Heart right ventricle (tissue), 16 donors: ENCODE results near the gene AP2A1. TPM values are rescaled to one million over a fixed set of nuclear protein-coding genes. Genes with fewer than 3 reads are reported as not detected.

Experiments
- ATAC-seq, 8 donors: fragments of 200-7000 bp; cut with Tn5 transposase; one replicate each; pipeline ENCODE4 v1.9.1; 2020; ENCODE audit warnings: mild to moderate bottlenecking in 8 of 8, moderate library complexity in 8 of 8, moderate number of reproducible peaks in 1 of 8
- DNase-seq, 2 donors: peaks; one replicate each; pipeline ENCODE4 v3.0.0-alpha.2; 2020
- H3K27ac ChIP-seq, 10 donors: fragments of 200-600 bp; sonication (generic) in 2 of 10; one replicate each; pipeline versions ENCODE4 v1.5.0 to v1.8.0; 2020 to 2022; ENCODE audit warnings: mild to moderate bottlenecking in 3 of 10
- H3K27me3 ChIP-seq, 7 donors: fragments of 200-600 bp; one replicate each; pipeline ENCODE4 v1.8.0; 2021 to 2022; ENCODE audit warnings: mild to moderate bottlenecking in 2 of 7
- H3K36me3 ChIP-seq, 9 donors: fragments of 200-600 bp; sonication (generic) in 1 of 9; one replicate each; pipeline versions ENCODE4 v1.5.0 to v1.8.0; 2020 to 2022; ENCODE audit warnings: mild to moderate bottlenecking in 2 of 9
- H3K4me1 ChIP-seq, 9 donors: fragments of 200-600 bp; sonication (generic) in 1 of 9; one replicate each; pipeline versions ENCODE4 v1.5.0 to v1.8.0; 2020 to 2022; ENCODE audit warnings: mild to moderate bottlenecking in 4 of 9
- H3K4me3 ChIP-seq, 10 donors: fragments of 200-600 bp; sonication (generic) in 2 of 10; one replicate each; pipeline versions ENCODE4 v1.5.0 to v1.8.0; 2020 to 2022; ENCODE audit warnings: mild to moderate bottlenecking in 7 of 10, moderate library complexity in 2 of 10
- H3K9me3 ChIP-seq, 11 donors: fragments of 200-600 bp in 10 of 11; sonication (generic) in 2 of 11; one replicate each; pipeline versions ENCODE4 v1.5.0 to v1.8.0; 2013 to 2022; ENCODE audit warnings: mild to moderate bottlenecking in 2 of 11, control low read depth in 1 of 11, moderate library complexity in 1 of 11
- WGBS, 2 donors: extraction: QIAGEN DNeasy Blood & Tissue Kit; methylation state at CpG; one replicate each; pipeline ENCODE4 v1.1.7; 2013; ENCODE audit warnings: inconsistent platforms in 1 of 2; 5-methylcytosine and 5-hydroxymethylcytosine counted together
- intact Hi-C, 10 donors: fragments of 100-400 bp; cut with DNase I; formaldehyde crosslinking; loops; one replicate each; pipeline versions ENCODE4 v1.11.1 to v1.14.2; 2022
- polyA plus RNA-seq, 2 donors: library from polyadenylated mRNA; stranded (reverse); fragments of 200-250 nt; gene quantifications; one replicate each; pipeline ENCODE4 v1.2.3, GENCODE V29; 2013
- total RNA-seq, 10 donors: library from RNA; stranded (reverse); fragmentation: NEBNext Ultra II Directional in 3 of 10; extraction: Animal tissue kit (Norgen Biotek cat#: 25700) in 3 of 10; gene quantifications; one replicate each; pipeline versions ENCODE4 v1.2.1 to v1.2.4, GENCODE V29; 2021 to 2023
- TF ChIP-seq, protein P1 (sequence below), 9 donors: fragments of 200-600 bp; sonication (generic) in 2 of 9; IDR thresholded peaks; one replicate each; pipeline versions ENCODE4 v1.5.0 to v1.8.0; 2021 to 2022; ENCODE audit warnings: antibody characterized with exemption in 9 of 9, mild to moderate bottlenecking in 5 of 9, moderate library complexity in 1 of 9
- donor health status: Arrhythmogenic right ventricular cardiomyopathy.
- donor health status: ischemic (EF 13 %, LVEDD 7.1; RV severe dilation, severe dysfunction).
- donor health status: healthy with polysubstance abuse.
- donor health status: DM: no; HTN: yes; CAD: no.
- donor health status: DM: no; HTN: no; CAD: no.
- donor health status: ischemic (EF 25% LVEDD 6.9; RV normal size, moderate dysfunction).
- donor health status: ischemic (EF 25% LVEDD 5.7; RV mildly dilated, moderate dysfunction).
- donor health status: healthy.
- donor health status: DM: yes; HTN: yes; CAD: no.
- donor health status: Ischemic cardiomyopathy.
- donor health status: ischemic (EF 35%, LVEDD 5.7; RV mildly dilated, moderate dysfunction).
- donor health status: nonischemic (EF 11% LVEDD 7.7; RV severe dilation, severe dysfunction).
- donor health status: DM: yes; HTN: yes; CAD: no.
- donor health status: PGD.
- donor health status: ischemic (EF 29% LVEDD 5.4; RV normal size, mild dysfunction).
- donor health status: nonischemic (EF 23%, LVEDD 6.1; RV moderate dilation, normal function).

Gene AP2A1
- total and polyA plus RNA-seq, 12 donors = 36.1 to 108 (median 62.6) TPM

DNA sequence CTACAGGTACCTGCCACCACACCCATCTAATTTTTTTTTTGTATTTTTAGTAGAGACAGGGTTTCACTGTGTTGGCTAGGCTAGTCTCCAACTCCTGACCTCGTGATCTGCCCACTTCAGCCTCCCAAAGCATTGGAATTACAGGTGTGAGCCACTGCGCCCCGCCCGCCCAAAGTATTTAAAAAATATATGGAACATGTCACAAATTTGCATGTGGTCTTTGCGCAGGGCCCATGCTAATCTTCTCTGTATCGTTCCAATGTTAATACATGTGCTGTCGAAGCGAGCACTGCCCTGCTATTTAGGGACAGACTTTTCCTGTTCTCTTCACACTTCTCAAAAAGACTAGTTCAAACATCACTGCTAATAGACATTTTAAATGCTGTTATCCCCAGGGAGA lies 2.5 kb upstream of the AP2A1 start:
- intact Hi-C loops = no loop called here
- ATAC-seq (no peak), DNase-seq (no peak)
- Histone ChIP-seq H3K4me1 (peaks cover 4 to 45% (median 30%) of the 10 kb centered on the region in 9 donors), H3K4me3 (no peak overlapping the region), H3K9me3 (no peaks in the 10 kb centered on the region), H3K27ac (peak overlapping the region in 4 of 10 donors; percentile 89 to 97 (median 92)), H3K36me3 (no peaks in the 10 kb centered on the region), H3K27me3 (no peaks in the 10 kb centered on the region)
- 93 to 95% methylated on average over 8 of the region's 8 CpGs for WGBS, 2 donors
- TF ChIP-seq, protein P1, sequence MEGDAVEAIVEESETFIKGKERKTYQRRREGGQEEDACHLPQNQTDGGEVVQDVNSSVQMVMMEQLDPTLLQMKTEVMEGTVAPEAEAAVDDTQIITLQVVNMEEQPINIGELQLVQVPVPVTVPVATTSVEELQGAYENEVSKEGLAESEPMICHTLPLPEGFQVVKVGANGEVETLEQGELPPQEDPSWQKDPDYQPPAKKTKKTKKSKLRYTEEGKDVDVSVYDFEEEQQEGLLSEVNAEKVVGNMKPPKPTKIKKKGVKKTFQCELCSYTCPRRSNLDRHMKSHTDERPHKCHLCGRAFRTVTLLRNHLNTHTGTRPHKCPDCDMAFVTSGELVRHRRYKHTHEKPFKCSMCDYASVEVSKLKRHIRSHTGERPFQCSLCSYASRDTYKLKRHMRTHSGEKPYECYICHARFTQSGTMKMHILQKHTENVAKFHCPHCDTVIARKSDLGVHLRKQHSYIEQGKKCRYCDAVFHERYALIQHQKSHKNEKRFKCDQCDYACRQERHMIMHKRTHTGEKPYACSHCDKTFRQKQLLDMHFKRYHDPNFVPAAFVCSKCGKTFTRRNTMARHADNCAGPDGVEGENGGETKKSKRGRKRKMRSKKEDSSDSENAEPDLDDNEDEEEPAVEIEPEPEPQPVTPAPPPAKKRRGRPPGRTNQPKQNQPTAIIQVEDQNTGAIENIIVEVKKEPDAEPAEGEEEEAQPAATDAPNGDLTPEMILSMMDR (IDR thresholded peaks at IDR 0.05) = no peak

DNA sequence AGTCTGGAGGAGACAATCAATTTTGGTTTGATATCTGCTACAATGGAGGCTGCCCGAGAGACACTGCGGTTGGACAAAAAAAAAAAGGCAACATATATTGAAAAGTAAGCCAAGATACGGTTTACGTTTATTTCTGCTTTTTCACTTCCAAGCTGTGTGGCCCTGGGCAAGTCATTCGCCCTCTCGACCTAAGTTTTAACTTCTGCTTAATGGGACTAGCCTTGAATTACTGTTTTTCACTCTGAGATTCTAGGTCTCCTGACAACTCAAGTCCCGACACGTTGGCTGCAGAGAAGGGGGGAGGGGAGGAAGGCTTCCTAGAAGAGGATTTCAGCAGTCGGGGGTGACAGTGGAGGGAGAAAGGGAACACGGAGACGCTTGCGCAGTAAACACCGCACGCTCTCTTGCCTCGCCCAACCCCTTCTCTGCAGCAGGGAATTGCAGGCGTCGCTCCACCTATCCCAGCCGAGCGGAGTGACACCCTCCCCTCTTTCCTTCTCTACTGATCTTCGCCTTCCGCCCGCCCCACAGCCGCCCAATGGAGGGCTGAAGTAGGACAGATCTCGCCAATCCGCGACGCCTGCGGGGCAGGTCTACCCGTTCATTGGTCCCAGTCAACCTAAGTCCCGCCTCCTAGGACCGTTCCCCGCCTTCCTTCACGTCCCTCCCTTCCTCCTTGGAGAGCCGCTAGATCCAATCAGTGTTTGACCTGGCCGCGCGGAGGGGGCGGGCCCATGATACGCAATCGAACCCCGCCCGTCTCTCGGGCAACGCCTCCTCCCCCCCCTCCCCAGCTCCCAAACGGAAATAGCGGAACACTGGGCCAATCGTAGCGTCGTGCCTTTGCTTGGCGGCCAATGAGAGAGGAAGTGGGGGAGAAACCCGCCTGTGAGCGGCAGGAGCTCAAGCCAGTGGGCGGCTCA lies 533 bp upstream of the AP2A1 start:
- H3K4me3 ChIP-seq = peak overlapping the region; percentile 4 to 96 (median 82)
- H3K9me3 ChIP-seq = no peaks in the 10 kb centered on the region
- TF ChIP-seq, protein P1 (IDR thresholded peaks at IDR 0.05) = no peak
- intact Hi-C loops = loop anchor here in 6 of 10 donors (1.0 to 5.0 kb wide), 6 partner anchors 41 to 111 kb away; partner anchors contain the start of genes AKT1S1 (in 2 of the 6), TBC1D17 (in 2 of the 6), FUZ (in 1 of the 6) and PRMT1 (in 1 of the 6)
- DNase-seq (peak; percentile 98 to 100), ATAC-seq (peak; percentile 90 to 96 (median 94))
- peaks cover 0 to 9% (median 0%) of the 10 kb centered on the region in 9 donors for H3K36me3 ChIP-seq
- no peaks in the 10 kb centered on the region for H3K27me3 ChIP-seq
- WGBS, 2 donors = 1 to 2% methylated on average over 52 to 53 of the region's 53 CpGs
- peak overlapping the region; percentile 81 to 97 (median 92) for H3K27ac ChIP-seq
- peaks cover 4 to 49% (median 33%) of the 10 kb centered on the region in 9 donors for H3K4me1 ChIP-seq

DNA sequence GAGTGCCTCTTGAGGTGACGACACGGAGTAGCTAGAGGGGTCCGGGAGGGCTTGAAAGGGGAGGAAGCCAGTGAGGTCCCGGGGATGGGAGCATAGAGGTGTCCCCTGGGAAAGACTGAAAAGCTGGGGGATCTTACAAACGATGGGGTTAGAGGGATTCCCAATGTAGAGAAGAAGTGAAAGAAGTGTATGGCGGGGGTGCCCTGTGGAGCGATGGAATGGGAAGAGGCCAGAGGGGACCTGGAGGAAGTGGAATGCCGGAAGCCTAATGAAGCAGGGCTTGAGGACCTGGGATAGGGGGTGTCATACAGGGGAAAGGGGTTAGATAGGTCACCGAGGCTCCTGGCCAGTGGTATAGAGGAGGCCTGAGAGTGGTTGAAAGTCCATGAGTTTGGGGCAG lies 580 bp downstream of the AP2A1 start:
- Histone ChIP-seq H3K4me3 (peak overlapping the region; percentile 62 to 96 (median 84)), H3K36me3 (peaks cover 0 to 19% (median 0%) of the 10 kb centered on the region in 9 donors), H3K4me1 (peaks cover 4 to 42% (median 32%) of the 10 kb centered on the region in 9 donors), H3K27me3 (no peaks in the 10 kb centered on the region), H3K9me3 (no peaks in the 10 kb centered on the region), H3K27ac (peak overlapping the region in 9 of 10 donors; percentile 80 to 93 (median 86))
- ATAC-seq (no peak), DNase-seq (no peak)
- TF ChIP-seq, protein P1 (IDR thresholded peaks at IDR 0.05) = no peak
- 0 to 1% methylated on average over 9 of the region's 9 CpGs for WGBS, 2 donors
- intact Hi-C loops = loop anchor here in 6 of 10 donors (5.0 kb wide), 5 partner anchors 40 to 110 kb away; partner anchors contain the start of genes AKT1S1 (in 2 of the 6), TBC1D17 (in 2 of the 6), FUZ (in 1 of the 6) and PRMT1 (in 1 of the 6)

GRCh38 chr19:49767967-49768581 lies 1.3 kb downstream of the AP2A1 start:
- intact Hi-C loops = loop anchor here in 6 of 10 donors (5.0 kb wide), 5 partner anchors 39 to 109 kb away; partner anchors contain the start of genes AKT1S1 (in 2 of the 6), TBC1D17 (in 2 of the 6), FUZ (in 1 of the 6) and PRMT1 (in 1 of the 6)
- WGBS, 2 donors = 37% methylated on average over 12 of the region's 12 CpGs
- H3K9me3 ChIP-seq = no peaks in the 10 kb centered on the region
- peaks cover 4 to 42% (median 34%) of the 10 kb centered on the region in 9 donors for H3K4me1 ChIP-seq
- peaks cover 0 to 19% (median 0%) of the 10 kb centered on the region in 9 donors for H3K36me3 ChIP-seq
- ATAC-seq (no peak), DNase-seq (no peak)
- peak overlapping the region in 8 of 10 donors; percentile 85 to 93 (median 88) for H3K27ac ChIP-seq
- peak overlapping the region; percentile 62 to 96 (median 84) for H3K4me3 ChIP-seq
- no peaks in the 10 kb centered on the region for H3K27me3 ChIP-seq
- TF ChIP-seq, protein P1 (IDR thresholded peaks at IDR 0.05) = no peak
